GM10266 (cell line): Measurements from ENCODE around the gene CHD2.

Experiments used
- DNase-seq: peaks from one replicate; pipeline ENCODE4 v3.0.0; 2012; ENCODE audit errors: extremely low spot score
- CTCF ChIP-seq: IDR thresholded peaks from 2 replicates; pipeline ENCODE4 v1.5.1; 2012; ENCODE audit warnings: mild to moderate bottlenecking, low read depth; ENCODE audit not compliant: control insufficient read depth, insufficient read depth; ENCODE audit errors: missing control alignments

Gene CHD2

GRCh38 chr15:92925454-92925853 lies 25.3 kb downstream of the CHD2 start:
- TF ChIP-seq CTCF, result no peak
- no peak for DNase-seq

GRCh38 chr15:92928225-92928750 lies 28.2 kb downstream of the CHD2 start:
- no peak for TF ChIP-seq CTCF
- DNase-seq, result no peak

- DNase-seq, result no peak
- no peak for TF ChIP-seq CTCF
These were observed 28.9 kb downstream of the CHD2 start for GRCh38 chr15:92929002-92929401.

GRCh38 chr15:92930054-92930621 lies 30.0 kb downstream of the CHD2 start:
- no peak for TF ChIP-seq CTCF
- DNase-seq, result no peak

GRCh38 chr15:92930776-92931175 lies 30.7 kb downstream of the CHD2 start:
- DNase-seq, result no peak
- TF ChIP-seq CTCF, result no peak

GRCh38 chr15:92932946-92933649 lies 33.0 kb downstream of the CHD2 start:
- no peak for TF ChIP-seq CTCF
- no peak for DNase-seq

- no peak for DNase-seq
- no peak for TF ChIP-seq CTCF
These were observed 33.7 kb downstream of the CHD2 start for GRCh38 chr15:92933831-92934230.
